B cell (primary cell): ENCODE measurements around the gene ABTB2.

Source experiments
- EZH2 ChIP-seq: IDR thresholded peaks from 2 replicates; pipeline ENCODE4 v1.6.1; 2012; ENCODE audit warnings: borderline replicate concordance, low read depth, mild to moderate bottlenecking, moderate library complexity, low read length; ENCODE audit not compliant: insufficient read depth, poor library complexity, severe bottlenecking
- TF ChIP-seq, protein P1 (sequence below): fragments of 200-600 bp; IDR thresholded peaks from one replicate; pipeline ENCODE4 v1.8.0; 2022; ENCODE audit warnings: antibody characterized with exemption, mild to moderate bottlenecking

DNA sequence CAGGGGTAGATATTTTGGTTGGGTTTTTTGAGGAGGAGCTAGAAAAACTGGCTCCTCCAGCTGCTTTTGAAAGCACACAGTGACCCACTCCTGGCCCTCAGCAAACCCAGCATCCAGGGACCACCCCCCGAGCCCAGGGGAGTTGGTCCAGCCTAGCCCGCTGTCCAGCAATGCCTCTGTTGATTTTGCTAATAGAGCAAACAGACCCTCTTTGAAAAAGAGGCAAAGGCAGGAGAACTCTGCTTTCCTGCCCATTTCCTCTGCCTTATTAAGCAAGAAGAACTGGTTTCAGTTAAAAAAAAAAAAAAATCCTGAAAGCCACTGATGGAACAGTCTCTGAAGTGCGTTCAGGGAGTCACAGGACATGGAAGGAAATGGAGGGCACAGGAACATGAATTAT, 25.3 kb downstream of the ABTB2 start:
- TF ChIP-seq, protein P1, sequence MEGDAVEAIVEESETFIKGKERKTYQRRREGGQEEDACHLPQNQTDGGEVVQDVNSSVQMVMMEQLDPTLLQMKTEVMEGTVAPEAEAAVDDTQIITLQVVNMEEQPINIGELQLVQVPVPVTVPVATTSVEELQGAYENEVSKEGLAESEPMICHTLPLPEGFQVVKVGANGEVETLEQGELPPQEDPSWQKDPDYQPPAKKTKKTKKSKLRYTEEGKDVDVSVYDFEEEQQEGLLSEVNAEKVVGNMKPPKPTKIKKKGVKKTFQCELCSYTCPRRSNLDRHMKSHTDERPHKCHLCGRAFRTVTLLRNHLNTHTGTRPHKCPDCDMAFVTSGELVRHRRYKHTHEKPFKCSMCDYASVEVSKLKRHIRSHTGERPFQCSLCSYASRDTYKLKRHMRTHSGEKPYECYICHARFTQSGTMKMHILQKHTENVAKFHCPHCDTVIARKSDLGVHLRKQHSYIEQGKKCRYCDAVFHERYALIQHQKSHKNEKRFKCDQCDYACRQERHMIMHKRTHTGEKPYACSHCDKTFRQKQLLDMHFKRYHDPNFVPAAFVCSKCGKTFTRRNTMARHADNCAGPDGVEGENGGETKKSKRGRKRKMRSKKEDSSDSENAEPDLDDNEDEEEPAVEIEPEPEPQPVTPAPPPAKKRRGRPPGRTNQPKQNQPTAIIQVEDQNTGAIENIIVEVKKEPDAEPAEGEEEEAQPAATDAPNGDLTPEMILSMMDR, result no peak
- TF ChIP-seq EZH2, result no peak
